OCI-LY1 (cell line): Measurements from ENCODE around the gene FAS.

Experiments used
- H2AFZ ChIP-seq: fragments of 200-600 bp; sonication (generic), shearing (Covaris generic); 2 replicates; pipeline ENCODE4 v1.6.0; 2014; ENCODE audit warnings: antibody characterized with exemption, mild to moderate bottlenecking, low read length
- H3F3A ChIP-seq: fragments of 200-600 bp; sonication (generic), shearing (Covaris generic); 2 replicates; pipeline ENCODE4 v1.6.0; 2014; ENCODE audit warnings: mild to moderate bottlenecking, antibody characterized with exemption, low read length, moderate library complexity; ENCODE audit not compliant: insufficient read depth
- H3K27ac ChIP-seq: fragments of 200-600 bp; sonication (generic); 2 replicates; pipeline ENCODE4 v1.5.1; 2014; ENCODE audit warnings: low read length, mixed run types, mild to moderate bottlenecking, low read depth; ENCODE audit not compliant: poor library complexity, severe bottlenecking
- H3K27me3 ChIP-seq: fragments of 200-600 bp; sonication (generic); 2 replicates; pipeline ENCODE4 v1.6.0; 2014; ENCODE audit warnings: antibody characterized with exemption, mild to moderate bottlenecking, low read length, moderate library complexity; ENCODE audit not compliant: insufficient read depth
- H3K36me3 ChIP-seq: fragments of 200-600 bp; sonication (generic); 2 replicates; pipeline ENCODE4 v1.6.1; 2014; ENCODE audit warnings: mild to moderate bottlenecking, antibody characterized with exemption, low read length, moderate library complexity, mixed read lengths; ENCODE audit not compliant: insufficient read depth
- H3K4me1 ChIP-seq: fragments of 200-600 bp; sonication (generic); 2 replicates; pipeline ENCODE4 v1.5.1; 2014; ENCODE audit warnings: mild to moderate bottlenecking, low read length, moderate library complexity; ENCODE audit not compliant: insufficient read depth, severe bottlenecking
- H3K4me2 ChIP-seq: fragments of 200-600 bp; sonication (generic), shearing (Covaris generic); 2 replicates; pipeline ENCODE4 v1.6.1; 2014; ENCODE audit warnings: low read length
- H3K4me3 ChIP-seq: fragments of 200-600 bp; sonication (generic); 2 replicates; pipeline ENCODE4 v1.5.1; 2014; ENCODE audit warnings: low read length, low read depth, mild to moderate bottlenecking, mixed read lengths; ENCODE audit not compliant: poor library complexity, severe bottlenecking
- H3K79me2 ChIP-seq: fragments of 200-600 bp; shearing (Covaris generic); 2 replicates; pipeline ENCODE4 v1.6.1; 2016; ENCODE audit warnings: mixed run types, low read length, mixed read lengths; ENCODE audit not compliant: insufficient read depth
- H3K9ac ChIP-seq: fragments of 200-600 bp; sonication (generic), shearing (Covaris generic); 2 replicates; pipeline ENCODE4 v1.6.1; 2014; ENCODE audit warnings: mild to moderate bottlenecking, low read length, mixed read lengths
- H3K9me2 ChIP-seq: fragments of 200-600 bp; sonication (generic), shearing (Covaris generic); 2 replicates; pipeline ENCODE4 v1.6.1; 2014; ENCODE audit warnings: low read depth, mild to moderate bottlenecking, low read length, mixed read lengths
- H3K9me3 ChIP-seq: fragments of 200-600 bp; shearing (Covaris generic); 2 replicates; pipeline ENCODE4 v1.6.1; 2014; ENCODE audit warnings: low read length, mixed read lengths
- H4K20me1 ChIP-seq: fragments of 200-600 bp; sonication (generic), shearing (Covaris generic); 2 replicates; pipeline ENCODE4 v1.6.0; 2016; ENCODE audit warnings: mild to moderate bottlenecking, low read length; ENCODE audit not compliant: insufficient read depth
- CTCF ChIP-seq: fragments of 200-600 bp; sonication (generic), shearing (Covaris generic); IDR thresholded peaks from 2 replicates; pipeline ENCODE4 v1.5.1; 2017; ENCODE audit warnings: mild to moderate bottlenecking, antibody characterized with exemption, low read length, moderate library complexity, mixed read lengths
- EZH2 ChIP-seq: fragments of 200-600 bp; sonication (generic), shearing (Covaris generic); IDR thresholded peaks from 2 replicates; pipeline ENCODE4 v1.8.0; 2017; ENCODE audit warnings: borderline replicate concordance, mixed run types, mild to moderate bottlenecking, antibody characterized with exemption, low read length, moderate library complexity, mixed read lengths

FAS gene

GRCh38 chr10:89053555-89053954, 63.0 kb downstream of the FAS start:
- H3K9ac ChIP-seq = no peak overlapping the region
- no peak overlapping the region for H3K27ac ChIP-seq
- H2AFZ ChIP-seq = no peak overlapping the region
- H4K20me1 ChIP-seq = no peaks in the 10 kb centered on the region
- H3K36me3 ChIP-seq = no peaks in the 10 kb centered on the region
- no peaks in the 10 kb centered on the region for H3K9me2 ChIP-seq
- no peak for TF ChIP-seq CTCF
- no peak for TF ChIP-seq EZH2
- no peaks in the 10 kb centered on the region for H3K27me3 ChIP-seq
- H3K4me1 ChIP-seq = no peaks in the 10 kb centered on the region
- H3K79me2 ChIP-seq = no peaks in the 10 kb centered on the region
- H3F3A ChIP-seq = no peaks in the 10 kb centered on the region
- H3K4me2 ChIP-seq = no peak overlapping the region
- H3K9me3 ChIP-seq = no peaks in the 10 kb centered on the region
- no peak overlapping the region for H3K4me3 ChIP-seq

- no peaks in the 10 kb centered on the region for H3F3A ChIP-seq
- no peaks in the 10 kb centered on the region for H3K27me3 ChIP-seq
- H3K4me2 ChIP-seq = no peak overlapping the region
- no peak overlapping the region for H2AFZ ChIP-seq
- H3K4me1 ChIP-seq = no peaks in the 10 kb centered on the region
- no peak overlapping the region for H3K4me3 ChIP-seq
- no peak for TF ChIP-seq CTCF
- TF ChIP-seq EZH2 = no peak
- H3K9me3 ChIP-seq = no peaks in the 10 kb centered on the region
- no peak overlapping the region for H3K27ac ChIP-seq
- no peaks in the 10 kb centered on the region for H3K79me2 ChIP-seq
- no peaks in the 10 kb centered on the region for H3K9me2 ChIP-seq
- H3K36me3 ChIP-seq = no peaks in the 10 kb centered on the region
- H4K20me1 ChIP-seq = no peaks in the 10 kb centered on the region
- H3K9ac ChIP-seq = no peak overlapping the region
These were observed 64.6 kb downstream of the FAS start for GRCh38 chr10:89055159-89055558.

GRCh38 chr10:89062861-89063260, 72.3 kb downstream of the FAS start:
- H3F3A ChIP-seq = no peaks in the 10 kb centered on the region
- no peaks in the 10 kb centered on the region for H3K9me3 ChIP-seq
- no peak overlapping the region for H2AFZ ChIP-seq
- H3K4me2 ChIP-seq = no peak overlapping the region
- no peaks in the 10 kb centered on the region for H3K36me3 ChIP-seq
- TF ChIP-seq EZH2 = no peak
- TF ChIP-seq CTCF = no peak
- H3K9me2 ChIP-seq = no peaks in the 10 kb centered on the region
- no peak overlapping the region for H3K4me3 ChIP-seq
- no peaks in the 10 kb centered on the region for H3K4me1 ChIP-seq
- H3K9ac ChIP-seq = no peak overlapping the region
- H3K79me2 ChIP-seq = no peaks in the 10 kb centered on the region
- H3K27me3 ChIP-seq = no peaks in the 10 kb centered on the region
- H3K27ac ChIP-seq = no peak overlapping the region
- H4K20me1 ChIP-seq = no peaks in the 10 kb centered on the region
